IPS DF 6.9 (cell line): ENCODE measurements around the gene FAM181A.

Source experiments
- DNase-seq: peaks from one replicate; pipeline ENCODE4 v3.0.0-alpha.2; 2013; ENCODE audit warnings: low read depth, low spot score
- H3K27ac ChIP-seq: one replicate; pipeline ENCODE4 v1.5.1; 2013; ENCODE audit warnings: low read length, control low read depth
- H3K27me3 ChIP-seq: 2 replicates; pipeline ENCODE4 v1.6.1; 2013; ENCODE audit warnings: mild to moderate bottlenecking, low read length; ENCODE audit not compliant: control insufficient read depth, insufficient read depth
- H3K36me3 ChIP-seq: 2 replicates; pipeline ENCODE4 v1.6.1; 2013; ENCODE audit warnings: low read length; ENCODE audit not compliant: control insufficient read depth, insufficient read depth
- H3K4me1 ChIP-seq: 2 replicates; pipeline ENCODE4 v1.6.1; 2013; ENCODE audit warnings: low read length; ENCODE audit not compliant: control insufficient read depth, insufficient read depth
- H3K4me3 ChIP-seq: 2 replicates; pipeline ENCODE4 v1.5.1; 2013; ENCODE audit warnings: mild to moderate bottlenecking, low read length
- H3K9me3 ChIP-seq: 2 replicates; pipeline ENCODE4 v1.6.1; 2013; ENCODE audit warnings: low read length, inconsistent platforms; ENCODE audit not compliant: control insufficient read depth, insufficient read depth
- WGBS: extraction: QIAGEN DNeasy Blood & Tissue Kit; methylation state at CpG from one replicate; pipeline ENCODE4 v1.1.7; 2013; ENCODE audit warnings: mixed read lengths, missing lambda C conversion rate; ENCODE audit not compliant: insufficient read length, insufficient coverage; 5-methylcytosine and 5-hydroxymethylcytosine counted together

Gene FAM181A

GRCh38 chr14:93974299-93974698 lies 47.2 kb downstream of the FAM181A start:
- no peak overlapping the region for H3K27ac ChIP-seq
- H3K27me3 ChIP-seq: no peaks in the 10 kb centered on the region
- no peaks in the 10 kb centered on the region for H3K9me3 ChIP-seq
- no peak overlapping the region for H3K4me3 ChIP-seq
- WGBS: no CpG with 5 or more reads among the region's 6 CpGs
- no peaks in the 10 kb centered on the region for H3K36me3 ChIP-seq
- DNase-seq: no peak
- no peaks in the 10 kb centered on the region for H3K4me1 ChIP-seq

GRCh38 chr14:93974833-93975232 lies 47.7 kb downstream of the FAM181A start:
- Histone ChIP-seq H3K27ac (no peak overlapping the region), H3K27me3 (no peaks in the 10 kb centered on the region), H3K9me3 (no peaks in the 10 kb centered on the region), H3K36me3 (no peaks in the 10 kb centered on the region), H3K4me3 (no peak overlapping the region), H3K4me1 (no peaks in the 10 kb centered on the region)
- DNase-seq: no peak
- no CpG with 5 or more reads among the region's 12 CpGs for WGBS

DNA sequence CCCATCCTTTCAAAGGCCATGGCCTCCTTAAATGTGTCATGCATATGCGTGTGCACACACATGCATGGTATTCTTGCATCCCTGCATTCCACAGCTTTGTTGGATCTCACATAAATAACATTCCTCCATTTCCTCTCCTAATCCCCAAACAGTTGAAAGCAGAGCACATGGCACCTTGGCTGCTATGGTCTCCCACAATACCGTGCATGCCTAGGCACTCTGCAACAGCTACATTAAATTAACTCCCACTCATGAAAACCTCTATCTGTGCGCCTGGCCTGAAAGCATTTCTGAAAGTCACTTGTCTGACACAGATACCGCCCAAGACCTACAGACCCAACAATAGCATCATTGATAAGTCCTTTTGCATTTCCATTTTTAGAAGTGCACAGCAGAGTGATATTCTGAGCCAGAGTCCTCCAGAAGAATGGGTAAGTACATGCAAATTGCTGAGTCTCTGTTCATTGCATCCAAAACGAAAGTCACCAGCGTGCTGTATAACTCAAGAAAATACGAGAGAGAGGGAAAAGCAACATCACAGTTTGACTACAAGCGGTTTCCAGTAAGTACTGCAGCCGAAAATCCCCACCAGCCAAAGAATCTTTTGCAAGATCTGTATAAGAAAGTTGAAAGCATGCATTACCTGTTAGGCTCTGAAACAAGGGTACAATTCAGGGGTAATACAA lies 48.8 kb downstream of the FAM181A start:
- Histone ChIP-seq H3K4me1 (no peaks in the 10 kb centered on the region), H3K4me3 (no peak overlapping the region), H3K9me3 (no peaks in the 10 kb centered on the region), H3K36me3 (no peaks in the 10 kb centered on the region), H3K27me3 (no peaks in the 10 kb centered on the region), H3K27ac (no peak overlapping the region)
- no CpG with 5 or more reads among the region's 9 CpGs for WGBS
- DNase-seq: no peak

DNA sequence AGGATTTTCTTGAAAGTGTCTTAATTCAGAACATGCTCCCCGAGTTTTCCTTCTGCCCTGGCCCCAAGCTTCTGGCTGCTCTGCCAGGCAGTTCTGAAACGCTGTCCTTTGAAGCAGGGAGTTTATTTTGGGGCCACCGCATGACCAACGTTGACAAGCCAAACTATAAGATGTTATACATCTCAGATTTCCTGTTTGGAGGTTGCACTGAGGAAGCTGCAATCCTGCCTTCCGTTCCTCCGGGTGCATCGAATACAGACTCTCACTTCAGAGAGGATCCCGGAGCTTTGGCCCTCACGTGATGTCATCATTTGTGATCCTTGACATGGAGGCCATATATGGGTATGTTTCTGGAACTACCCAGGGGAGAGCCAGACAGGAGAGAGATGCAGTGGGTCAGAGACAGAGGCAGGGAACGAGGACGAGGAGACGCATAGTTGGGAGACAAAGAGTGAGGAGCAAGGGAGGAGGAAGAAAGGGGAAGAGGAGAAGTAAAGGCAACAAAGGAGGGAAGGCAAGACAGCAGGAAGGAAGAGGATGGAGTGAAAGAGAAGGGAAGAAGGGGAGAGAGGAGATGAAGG lies 49.4 kb downstream of the FAM181A start, which contains the start of gene ASB2:
Gene ASB2, minus strand, starts transcription at position 94 of the 581 bp plus-strand sequence. CDS start 12,031 bp downstream, outside the sequence.
- H3K27ac ChIP-seq: no peak within 1 kb of the TSS
- WGBS: no CpG with 5 or more reads among the region's 12 CpGs
- H3K36me3 ChIP-seq: no peaks in the 10 kb centered on the region
- no peak within 1 kb of the TSS for H3K4me3 ChIP-seq
- H3K9me3 ChIP-seq: no peaks in the 10 kb centered on the region
- no peak for DNase-seq
- H3K4me1 ChIP-seq: no peaks in the 10 kb centered on the region
- no peaks in the 10 kb centered on the region for H3K27me3 ChIP-seq

- WGBS: no CpG with 5 or more reads among the region's 5 CpGs
- H3K4me3 ChIP-seq: no peak overlapping the region
- no peaks in the 10 kb centered on the region for H3K4me1 ChIP-seq
- no peak overlapping the region for H3K27ac ChIP-seq
- no peaks in the 10 kb centered on the region for H3K9me3 ChIP-seq
- no peaks in the 10 kb centered on the region for H3K36me3 ChIP-seq
- no peak for DNase-seq
- H3K27me3 ChIP-seq: no peaks in the 10 kb centered on the region
Observed at GRCh38 chr14:93977171-93977570, 50.0 kb downstream of the FAM181A start.

DNA sequence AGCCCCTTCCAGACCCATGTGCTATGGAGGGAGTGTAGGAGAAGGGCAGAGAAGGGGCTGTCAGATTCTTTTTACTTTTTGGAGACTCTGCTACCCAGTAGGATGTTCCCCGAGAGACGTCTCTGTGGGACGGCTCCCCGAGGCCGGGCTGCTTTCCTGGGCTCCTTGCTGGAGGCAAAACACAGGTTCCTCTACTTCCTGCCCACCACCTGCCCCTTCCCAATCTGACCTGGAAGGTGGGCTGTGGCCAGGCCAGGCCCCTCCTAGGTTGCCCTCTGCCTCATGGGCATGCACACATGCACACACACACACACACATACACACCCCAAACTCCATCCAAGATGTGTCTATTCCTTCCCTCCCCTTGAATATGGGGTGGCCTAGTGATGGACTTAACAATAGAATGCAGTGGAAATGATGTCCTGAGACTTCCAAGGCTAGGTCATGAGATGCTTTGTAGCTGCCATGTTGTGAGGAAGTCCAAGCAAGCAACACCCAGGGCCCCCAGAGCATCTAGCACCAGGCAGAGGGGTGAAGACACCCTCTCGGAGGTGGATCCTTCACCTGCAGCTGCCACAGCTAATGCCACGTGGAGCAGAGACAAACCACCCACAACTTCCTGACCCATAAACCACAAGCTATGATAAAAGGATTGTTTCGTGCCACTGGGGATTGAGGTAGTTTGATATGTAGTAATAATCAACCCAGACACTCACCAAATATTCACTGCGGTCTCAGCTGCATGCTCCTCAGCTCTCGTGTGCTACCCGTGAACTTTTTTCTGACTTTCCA lies 50.8 kb downstream of the FAM181A start:
- no peaks in the 10 kb centered on the region for H3K36me3 ChIP-seq
- DNase-seq: no peak
- no CpG with 5 or more reads among the region's 11 CpGs for WGBS
- H3K4me1 ChIP-seq: no peaks in the 10 kb centered on the region
- no peak overlapping the region for H3K27ac ChIP-seq
- no peak overlapping the region for H3K4me3 ChIP-seq
- H3K9me3 ChIP-seq: no peaks in the 10 kb centered on the region
- H3K27me3 ChIP-seq: no peaks in the 10 kb centered on the region

DNA sequence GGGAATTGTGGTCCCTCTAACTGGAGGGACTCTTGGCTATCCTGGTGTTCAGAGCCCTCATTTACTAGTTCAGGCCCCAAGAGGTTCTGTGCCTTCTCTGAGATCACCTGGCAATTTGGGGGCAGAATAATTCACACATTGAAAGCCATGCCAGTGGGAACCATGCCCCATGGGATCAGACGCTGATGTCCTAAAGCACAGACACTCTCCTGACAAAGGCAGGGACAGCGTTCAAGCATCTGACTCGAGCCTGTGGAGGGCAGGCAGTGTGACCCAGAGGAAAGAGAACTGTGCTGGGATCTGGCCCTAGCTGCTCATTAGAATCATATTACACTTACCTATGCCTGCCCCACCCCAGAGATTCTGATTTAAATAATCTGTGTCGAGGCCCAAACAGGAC lies 51.6 kb downstream of the FAM181A start:
- H3K4me1 ChIP-seq: no peaks in the 10 kb centered on the region
- H3K27ac ChIP-seq: no peak overlapping the region
- H3K4me3 ChIP-seq: no peak overlapping the region
- H3K36me3 ChIP-seq: no peaks in the 10 kb centered on the region
- WGBS: no CpG with 5 or more reads among the region's 4 CpGs
- no peaks in the 10 kb centered on the region for H3K27me3 ChIP-seq
- no peaks in the 10 kb centered on the region for H3K9me3 ChIP-seq
- DNase-seq: no peak
